WTC11 (cell line): Measurements from ENCODE around the gene CKB. TPM values are rescaled to one million over a fixed set of nuclear protein-coding genes. Genes with fewer than 3 reads are reported as not detected.

ENCODE experiments used
- ATAC-seq: fragments of 200-7000 bp; cut with Tn5 transposase; 2 replicates; pipeline ENCODE4 v1.10.0; 2021; ENCODE audit warnings: mild to moderate bottlenecking, moderate library complexity
- CTCF ChIA-PET: fragments of 300-600 bp; sonication (Branson Sonifier 250); formaldehyde crosslinking; loops from one replicate; lab custom pipeline; 2021; ENCODE audit warnings: antibody characterized with exemption; lab: Charles Lee
- POLR2A ChIA-PET: fragments of 350-600 bp; sonication (Branson Sonifier 250); formaldehyde crosslinking; loops from one replicate; lab custom pipeline; 2021; ENCODE audit warnings: antibody characterized with exemption; lab: Charles Lee
- DNase-seq: peaks from one replicate; pipeline ENCODE4 v3.0.0; 2021; ENCODE audit warnings: low spot score
- H3K27ac Mint-ChIP-seq: 2 replicates; pipeline ENCODE4 v1.8.0; 2021; ENCODE audit warnings: mixed read lengths
- H3K27me3 Mint-ChIP-seq: 2 replicates; pipeline ENCODE4 v1.8.0; 2021; ENCODE audit warnings: low read depth, mild to moderate bottlenecking, moderate library complexity, mixed read lengths
- H3K36me3 Mint-ChIP-seq: 2 replicates; pipeline ENCODE4 v1.8.0; 2021; ENCODE audit warnings: mixed read lengths
- H3K4me1 Mint-ChIP-seq: 2 replicates; pipeline ENCODE4 v1.8.0; 2022; ENCODE audit warnings: mixed read lengths
- H3K4me3 Mint-ChIP-seq: 2 replicates; pipeline ENCODE4 v1.8.0; 2021; ENCODE audit warnings: mild to moderate bottlenecking, moderate library complexity, mixed read lengths
- H3K9me3 Mint-ChIP-seq: 2 replicates; pipeline ENCODE4 v1.8.0; 2021; ENCODE audit warnings: mixed read lengths
- CREB1 ChIP-seq: sonication (generic); formaldehyde crosslinking; IDR thresholded peaks from 2 replicates; pipeline ENCODE4 v1.8.0; 2023; ENCODE audit warnings: mild to moderate bottlenecking, missing genetic modification reagents
- EMX1 ChIP-seq: fragments of 250-450 bp; sonication (Bioruptor Pico); IDR thresholded peaks from 2 replicates; pipeline ENCODE4 v1.8.0; 2021; ENCODE audit warnings: mild to moderate bottlenecking
- FOXP1 ChIP-seq: sonication (generic); formaldehyde crosslinking; IDR thresholded peaks from 2 replicates; pipeline ENCODE4 v1.8.0; 2022; ENCODE audit warnings: missing genetic modification reagents, mild to moderate bottlenecking, moderate library complexity, borderline replicate concordance
- GTF2I ChIP-seq: fragments of 250-450 bp; sonication (Bioruptor Pico); conservative IDR thresholded peaks from 2 replicates; pipeline ENCODE4 v1.4.0; 2021; ENCODE audit warnings: mild to moderate bottlenecking
- NFE2L1 ChIP-seq: sonication (generic); formaldehyde crosslinking; IDR thresholded peaks from 2 replicates; pipeline ENCODE4 v1.8.1; 2023; ENCODE audit warnings: missing genetic modification reagents
- ZNF396 ChIP-seq: fragments of 250-450 bp; sonication (Bioruptor Pico); IDR thresholded peaks from 2 replicates; pipeline ENCODE4 v1.8.0; 2021; ENCODE audit warnings: mild to moderate bottlenecking, moderate library complexity, borderline replicate concordance
- ZNF416 ChIP-seq: fragments of 250-450 bp; sonication (Bioruptor Pico); IDR thresholded peaks from 2 replicates; pipeline ENCODE4 v1.9.0; 2021; ENCODE audit warnings: mild to moderate bottlenecking, inconsistent platforms
- total RNA-seq: library from RNA; stranded (reverse); gene quantifications from 3 replicates; pipeline ENCODE4 v1.2.3, GENCODE V29; 2021
- TF ChIP-seq, protein P1 (sequence below): fragments of 250-450 bp; sonication (Bioruptor Pico); conservative IDR thresholded peaks from 2 replicates; pipeline ENCODE4 v1.9.0; 2021; ENCODE audit warnings: mild to moderate bottlenecking
- TF ChIP-seq, protein P2 (sequence below): sonication (generic); formaldehyde crosslinking; IDR thresholded peaks from 2 replicates; pipeline ENCODE4 v1.8.0; 2023; ENCODE audit warnings: mild to moderate bottlenecking, missing genetic modification reagents
- TF ChIP-seq, protein P3 (sequence below): sonication (generic); formaldehyde crosslinking; IDR thresholded peaks from 2 replicates; pipeline ENCODE4 v1.8.0; 2022; ENCODE audit warnings: mild to moderate bottlenecking, missing genetic modification reagents
- TF ChIP-seq, protein P4 (sequence below): sonication (generic); formaldehyde crosslinking; IDR thresholded peaks from 2 replicates; pipeline ENCODE4 v1.8.0; 2023; ENCODE audit warnings: missing genetic modification reagents, mild to moderate bottlenecking, borderline replicate concordance
- TF ChIP-seq, protein P5 (sequence below): sonication (generic); formaldehyde crosslinking; IDR thresholded peaks from 2 replicates; pipeline ENCODE4 v1.8.0; 2022; ENCODE audit warnings: missing genetic modification reagents
- TF ChIP-seq, protein P6 (sequence below): sonication (generic); formaldehyde crosslinking; IDR thresholded peaks from 2 replicates; pipeline ENCODE4 v1.8.1; 2023; ENCODE audit warnings: mild to moderate bottlenecking, moderate library complexity, missing genetic modification reagents
- TF ChIP-seq, protein P7 (sequence below): sonication (generic); formaldehyde crosslinking; IDR thresholded peaks from 2 replicates; pipeline ENCODE4 v1.8.0; 2022; ENCODE audit warnings: mild to moderate bottlenecking, missing genetic modification reagents

Gene CKB
- total RNA-seq, 1 experiment from 2014 or later: 555 TPM

DNA sequence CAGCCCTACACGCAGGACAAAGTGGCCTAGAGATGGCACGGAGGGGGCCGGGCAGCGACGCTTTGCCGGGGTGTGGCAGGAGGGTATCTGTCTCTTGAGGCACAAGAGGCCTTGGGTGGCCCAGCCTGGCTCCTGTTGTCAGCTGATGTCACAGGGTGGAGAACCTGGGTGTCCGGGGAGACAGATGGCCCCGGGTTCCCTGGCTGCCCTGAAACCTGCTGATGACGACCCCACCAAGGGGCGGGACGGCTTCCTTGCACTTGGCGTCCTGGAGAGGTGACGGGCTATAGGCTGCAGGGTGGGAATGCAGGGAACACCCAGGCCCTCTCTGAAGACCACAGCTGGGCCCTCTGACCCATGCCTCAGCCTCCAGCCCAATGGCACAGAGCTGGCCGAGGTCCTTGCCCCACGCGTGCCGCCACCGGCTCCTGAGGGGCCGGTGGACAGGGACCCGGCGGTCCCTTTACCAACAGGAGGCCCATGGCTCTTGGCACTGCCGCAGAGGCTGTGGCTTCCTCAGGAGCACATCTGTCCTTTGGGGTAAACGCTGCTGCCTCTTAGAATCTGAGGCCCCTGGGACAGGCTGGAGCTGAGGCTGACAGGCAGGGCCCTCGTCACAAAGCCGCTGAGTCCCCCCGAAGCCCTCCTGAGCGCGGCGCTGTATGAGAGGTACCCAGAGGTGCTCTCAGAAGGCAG, 22.7 kb upstream of the CKB start:
- POLR2A ChIA-PET: no interaction called here
- no peak for ATAC-seq
- CTCF ChIA-PET: interaction anchor here (21.0 kb wide), 1 partner anchor 27 kb away, joined by 455 read pairs; the partner anchor contains the start of gene CKB
- Mint-ChIP-seq H3K27ac (no peak overlapping the region), H3K27me3 (peaks cover 5% of the 10 kb centered on the region), H3K36me3 (no peaks in the 10 kb centered on the region), H3K9me3 (no peaks in the 10 kb centered on the region), H3K4me3 (no peak overlapping the region), H3K4me1 (peaks cover 5% of the 10 kb centered on the region; the same call in 1 of the 2 replicates)
- no peak for TF ChIP-seq ZNF396 (CRISPR knock-in tag)
- TF ChIP-seq EMX1 (CRISPR knock-in tag): no peak
- TF ChIP-seq, protein P1, sequence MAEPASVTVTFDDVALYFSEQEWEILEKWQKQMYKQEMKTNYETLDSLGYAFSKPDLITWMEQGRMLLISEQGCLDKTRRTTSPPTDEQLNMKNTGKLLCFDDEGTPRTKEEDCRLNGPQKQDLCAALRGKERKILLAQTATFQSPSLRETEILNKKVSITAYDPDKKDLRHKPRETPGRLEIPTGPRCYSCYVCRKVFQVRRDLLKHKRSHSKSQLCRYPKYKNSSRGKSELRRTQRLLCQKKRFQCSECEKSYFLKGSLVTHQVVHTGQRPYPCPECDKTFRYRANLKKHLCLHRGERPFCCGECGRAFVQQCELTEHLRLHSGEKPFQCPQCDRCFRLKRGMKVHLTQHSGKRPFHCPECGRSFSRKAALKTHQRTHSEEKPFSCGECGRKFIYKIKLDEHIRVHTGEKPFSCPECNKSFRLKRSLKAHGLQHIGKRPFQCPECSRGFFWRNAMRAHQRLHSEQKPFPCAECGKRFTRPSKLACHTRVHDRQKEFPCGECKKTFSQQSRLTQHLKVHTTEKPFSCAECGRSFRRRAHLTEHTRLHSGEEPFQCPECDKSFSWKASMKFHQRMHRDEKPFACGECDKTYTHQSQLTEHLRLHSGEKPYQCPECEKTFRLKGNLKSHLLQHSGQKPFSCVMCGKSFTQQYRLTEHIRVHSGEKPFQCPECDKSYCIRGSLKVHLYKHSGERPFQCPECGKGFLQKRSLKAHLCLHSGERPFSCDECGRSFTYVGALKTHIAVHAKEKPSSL (CRISPR knock-in tag): no peak
- no peak for TF ChIP-seq GTF2I (CRISPR knock-in tag)
- TF ChIP-seq, protein P2, sequence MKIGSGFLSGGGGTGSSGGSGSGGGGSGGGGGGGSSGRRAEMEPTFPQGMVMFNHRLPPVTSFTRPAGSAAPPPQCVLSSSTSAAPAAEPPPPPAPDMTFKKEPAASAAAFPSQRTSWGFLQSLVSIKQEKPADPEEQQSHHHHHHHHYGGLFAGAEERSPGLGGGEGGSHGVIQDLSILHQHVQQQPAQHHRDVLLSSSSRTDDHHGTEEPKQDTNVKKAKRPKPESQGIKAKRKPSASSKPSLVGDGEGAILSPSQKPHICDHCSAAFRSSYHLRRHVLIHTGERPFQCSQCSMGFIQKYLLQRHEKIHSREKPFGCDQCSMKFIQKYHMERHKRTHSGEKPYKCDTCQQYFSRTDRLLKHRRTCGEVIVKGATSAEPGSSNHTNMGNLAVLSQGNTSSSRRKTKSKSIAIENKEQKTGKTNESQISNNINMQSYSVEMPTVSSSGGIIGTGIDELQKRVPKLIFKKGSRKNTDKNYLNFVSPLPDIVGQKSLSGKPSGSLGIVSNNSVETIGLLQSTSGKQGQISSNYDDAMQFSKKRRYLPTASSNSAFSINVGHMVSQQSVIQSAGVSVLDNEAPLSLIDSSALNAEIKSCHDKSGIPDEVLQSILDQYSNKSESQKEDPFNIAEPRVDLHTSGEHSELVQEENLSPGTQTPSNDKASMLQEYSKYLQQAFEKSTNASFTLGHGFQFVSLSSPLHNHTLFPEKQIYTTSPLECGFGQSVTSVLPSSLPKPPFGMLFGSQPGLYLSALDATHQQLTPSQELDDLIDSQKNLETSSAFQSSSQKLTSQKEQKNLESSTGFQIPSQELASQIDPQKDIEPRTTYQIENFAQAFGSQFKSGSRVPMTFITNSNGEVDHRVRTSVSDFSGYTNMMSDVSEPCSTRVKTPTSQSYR (CRISPR knock-in tag): no peak
- DNase-seq: no peak

DNA sequence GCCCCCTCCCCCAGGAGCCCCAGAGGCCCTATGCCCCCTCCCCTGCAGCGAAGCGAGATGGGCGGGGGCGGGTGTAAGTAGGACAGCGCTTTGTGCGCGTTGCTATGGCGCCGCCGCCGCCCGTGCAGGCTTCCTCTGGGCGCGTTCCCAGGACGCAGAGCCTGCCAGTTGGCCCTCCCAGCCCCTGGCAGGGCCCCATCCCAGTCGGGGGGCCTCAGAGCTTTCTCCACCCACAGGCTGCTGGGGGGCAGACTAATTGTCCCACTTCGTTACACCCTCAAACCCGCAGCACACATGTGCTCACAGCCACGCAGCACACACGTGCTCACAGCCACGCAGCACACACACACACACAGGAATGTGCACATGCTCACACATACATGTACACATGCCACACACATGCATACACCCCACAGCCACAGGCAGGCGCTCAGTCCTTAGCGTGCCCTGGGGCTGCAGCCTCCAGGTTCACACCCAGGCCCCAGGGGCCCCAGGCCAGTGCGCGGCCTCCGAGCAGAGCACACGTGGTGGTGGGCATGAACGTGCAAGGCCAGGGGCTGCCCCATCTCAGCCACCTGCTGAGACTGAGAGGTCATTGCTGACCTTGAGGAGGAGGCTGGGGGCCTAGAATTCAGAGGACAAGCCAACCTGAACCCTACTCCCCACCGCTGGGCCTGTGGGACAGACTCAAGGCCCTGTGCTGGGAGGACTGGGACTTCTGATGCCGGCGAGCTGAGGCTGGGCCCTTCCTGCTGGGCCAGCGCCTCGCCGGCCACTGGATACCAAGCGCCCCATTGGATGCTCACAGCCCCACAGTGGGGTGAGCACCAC, 22.0 kb upstream of the CKB start:
- TF ChIP-seq, protein P3, sequence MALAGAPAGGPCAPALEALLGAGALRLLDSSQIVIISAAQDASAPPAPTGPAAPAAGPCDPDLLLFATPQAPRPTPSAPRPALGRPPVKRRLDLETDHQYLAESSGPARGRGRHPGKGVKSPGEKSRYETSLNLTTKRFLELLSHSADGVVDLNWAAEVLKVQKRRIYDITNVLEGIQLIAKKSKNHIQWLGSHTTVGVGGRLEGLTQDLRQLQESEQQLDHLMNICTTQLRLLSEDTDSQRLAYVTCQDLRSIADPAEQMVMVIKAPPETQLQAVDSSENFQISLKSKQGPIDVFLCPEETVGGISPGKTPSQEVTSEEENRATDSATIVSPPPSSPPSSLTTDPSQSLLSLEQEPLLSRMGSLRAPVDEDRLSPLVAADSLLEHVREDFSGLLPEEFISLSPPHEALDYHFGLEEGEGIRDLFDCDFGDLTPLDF (CRISPR knock-in tag): no peak
- TF ChIP-seq NFE2L1 (CRISPR knock-in tag): no peak
- no peak for TF ChIP-seq CREB1 (CRISPR knock-in tag)
- TF ChIP-seq, protein P4, sequence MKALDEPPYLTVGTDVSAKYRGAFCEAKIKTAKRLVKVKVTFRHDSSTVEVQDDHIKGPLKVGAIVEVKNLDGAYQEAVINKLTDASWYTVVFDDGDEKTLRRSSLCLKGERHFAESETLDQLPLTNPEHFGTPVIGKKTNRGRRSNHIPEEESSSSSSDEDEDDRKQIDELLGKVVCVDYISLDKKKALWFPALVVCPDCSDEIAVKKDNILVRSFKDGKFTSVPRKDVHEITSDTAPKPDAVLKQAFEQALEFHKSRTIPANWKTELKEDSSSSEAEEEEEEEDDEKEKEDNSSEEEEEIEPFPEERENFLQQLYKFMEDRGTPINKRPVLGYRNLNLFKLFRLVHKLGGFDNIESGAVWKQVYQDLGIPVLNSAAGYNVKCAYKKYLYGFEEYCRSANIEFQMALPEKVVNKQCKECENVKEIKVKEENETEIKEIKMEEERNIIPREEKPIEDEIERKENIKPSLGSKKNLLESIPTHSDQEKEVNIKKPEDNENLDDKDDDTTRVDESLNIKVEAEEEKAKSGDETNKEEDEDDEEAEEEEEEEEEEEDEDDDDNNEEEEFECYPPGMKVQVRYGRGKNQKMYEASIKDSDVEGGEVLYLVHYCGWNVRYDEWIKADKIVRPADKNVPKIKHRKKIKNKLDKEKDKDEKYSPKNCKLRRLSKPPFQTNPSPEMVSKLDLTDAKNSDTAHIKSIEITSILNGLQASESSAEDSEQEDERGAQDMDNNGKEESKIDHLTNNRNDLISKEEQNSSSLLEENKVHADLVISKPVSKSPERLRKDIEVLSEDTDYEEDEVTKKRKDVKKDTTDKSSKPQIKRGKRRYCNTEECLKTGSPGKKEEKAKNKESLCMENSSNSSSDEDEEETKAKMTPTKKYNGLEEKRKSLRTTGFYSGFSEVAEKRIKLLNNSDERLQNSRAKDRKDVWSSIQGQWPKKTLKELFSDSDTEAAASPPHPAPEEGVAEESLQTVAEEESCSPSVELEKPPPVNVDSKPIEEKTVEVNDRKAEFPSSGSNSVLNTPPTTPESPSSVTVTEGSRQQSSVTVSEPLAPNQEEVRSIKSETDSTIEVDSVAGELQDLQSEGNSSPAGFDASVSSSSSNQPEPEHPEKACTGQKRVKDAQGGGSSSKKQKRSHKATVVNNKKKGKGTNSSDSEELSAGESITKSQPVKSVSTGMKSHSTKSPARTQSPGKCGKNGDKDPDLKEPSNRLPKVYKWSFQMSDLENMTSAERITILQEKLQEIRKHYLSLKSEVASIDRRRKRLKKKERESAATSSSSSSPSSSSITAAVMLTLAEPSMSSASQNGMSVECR (CRISPR knock-in tag): no peak
- TF ChIP-seq, protein P5, sequence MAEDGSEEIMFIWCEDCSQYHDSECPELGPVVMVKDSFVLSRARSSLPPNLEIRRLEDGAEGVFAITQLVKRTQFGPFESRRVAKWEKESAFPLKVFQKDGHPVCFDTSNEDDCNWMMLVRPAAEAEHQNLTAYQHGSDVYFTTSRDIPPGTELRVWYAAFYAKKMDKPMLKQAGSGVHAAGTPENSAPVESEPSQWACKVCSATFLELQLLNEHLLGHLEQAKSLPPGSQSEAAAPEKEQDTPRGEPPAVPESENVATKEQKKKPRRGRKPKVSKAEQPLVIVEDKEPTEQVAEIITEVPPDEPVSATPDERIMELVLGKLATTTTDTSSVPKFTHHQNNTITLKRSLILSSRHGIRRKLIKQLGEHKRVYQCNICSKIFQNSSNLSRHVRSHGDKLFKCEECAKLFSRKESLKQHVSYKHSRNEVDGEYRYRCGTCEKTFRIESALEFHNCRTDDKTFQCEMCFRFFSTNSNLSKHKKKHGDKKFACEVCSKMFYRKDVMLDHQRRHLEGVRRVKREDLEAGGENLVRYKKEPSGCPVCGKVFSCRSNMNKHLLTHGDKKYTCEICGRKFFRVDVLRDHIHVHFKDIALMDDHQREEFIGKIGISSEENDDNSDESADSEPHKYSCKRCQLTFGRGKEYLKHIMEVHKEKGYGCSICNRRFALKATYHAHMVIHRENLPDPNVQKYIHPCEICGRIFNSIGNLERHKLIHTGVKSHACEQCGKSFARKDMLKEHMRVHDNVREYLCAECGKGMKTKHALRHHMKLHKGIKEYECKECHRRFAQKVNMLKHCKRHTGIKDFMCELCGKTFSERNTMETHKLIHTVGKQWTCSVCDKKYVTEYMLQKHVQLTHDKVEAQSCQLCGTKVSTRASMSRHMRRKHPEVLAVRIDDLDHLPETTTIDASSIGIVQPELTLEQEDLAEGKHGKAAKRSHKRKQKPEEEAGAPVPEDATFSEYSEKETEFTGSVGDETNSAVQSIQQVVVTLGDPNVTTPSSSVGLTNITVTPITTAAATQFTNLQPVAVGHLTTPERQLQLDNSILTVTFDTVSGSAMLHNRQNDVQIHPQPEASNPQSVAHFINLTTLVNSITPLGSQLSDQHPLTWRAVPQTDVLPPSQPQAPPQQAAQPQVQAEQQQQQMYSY (CRISPR knock-in tag): no peak
- TF ChIP-seq, protein P6, sequence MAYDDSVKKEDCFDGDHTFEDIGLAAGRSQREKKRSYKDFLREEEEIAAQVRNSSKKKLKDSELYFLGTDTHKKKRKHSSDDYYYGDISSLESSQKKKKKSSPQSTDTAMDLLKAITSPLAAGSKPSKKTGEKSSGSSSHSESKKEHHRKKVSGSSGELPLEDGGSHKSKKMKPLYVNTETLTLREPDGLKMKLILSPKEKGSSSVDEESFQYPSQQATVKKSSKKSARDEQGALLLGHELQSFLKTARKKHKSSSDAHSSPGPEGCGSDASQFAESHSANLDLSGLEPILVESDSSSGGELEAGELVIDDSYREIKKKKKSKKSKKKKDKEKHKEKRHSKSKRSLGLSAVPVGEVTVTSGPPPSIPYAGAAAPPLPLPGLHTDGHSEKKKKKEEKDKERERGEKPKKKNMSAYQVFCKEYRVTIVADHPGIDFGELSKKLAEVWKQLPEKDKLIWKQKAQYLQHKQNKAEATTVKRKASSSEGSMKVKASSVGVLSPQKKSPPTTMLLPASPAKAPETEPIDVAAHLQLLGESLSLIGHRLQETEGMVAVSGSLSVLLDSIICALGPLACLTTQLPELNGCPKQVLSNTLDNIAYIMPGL: no peak
- no peak for TF ChIP-seq FOXP1
- no peak for TF ChIP-seq ZNF396 (CRISPR knock-in tag)
- TF ChIP-seq, protein P7, sequence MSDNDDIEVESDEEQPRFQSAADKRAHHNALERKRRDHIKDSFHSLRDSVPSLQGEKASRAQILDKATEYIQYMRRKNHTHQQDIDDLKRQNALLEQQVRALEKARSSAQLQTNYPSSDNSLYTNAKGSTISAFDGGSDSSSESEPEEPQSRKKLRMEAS (CRISPR knock-in tag): no peak
- no peak for TF ChIP-seq ZNF416 (CRISPR knock-in tag)
- TF ChIP-seq, all 79 proteins: peak for 0
- peaks cover 5% of the 10 kb centered on the region; the same call in 1 of the 2 replicates for H3K4me1 Mint-ChIP-seq
- no peaks in the 10 kb centered on the region for H3K9me3 Mint-ChIP-seq
- peaks cover 7% of the 10 kb centered on the region for H3K27me3 Mint-ChIP-seq
- CTCF ChIA-PET: interaction anchor here (21.0 kb wide), 1 partner anchor 26 kb away, joined by 455 read pairs; the partner anchor contains the start of gene CKB
- ATAC-seq (no peak), DNase-seq (no peak)
- POLR2A ChIA-PET: no interaction called here
- H3K4me3 Mint-ChIP-seq: no peak overlapping the region
- H3K27ac Mint-ChIP-seq: no peak overlapping the region
- H3K36me3 Mint-ChIP-seq: no peaks in the 10 kb centered on the region
